Activated CD4-positive, alpha-beta memory T cell treated with anti-CD3 and anti-CD28 coated beads for 36 hours (primary cell): ENCODE results near the gene BAHD1. TPM values are rescaled to one million over a fixed set of nuclear protein-coding genes. Genes with fewer than 3 reads are reported as not detected.
A peak's percentile ranks its signal among the peaks of the same experiment; 100 is the strongest.
"Not testable (repeated sequence)": the region's sequence is repeated elsewhere in the genome, so short reads cannot be mapped to it uniquely, and the experiment has no call there.

Experiments used
- CTCF ChIA-PET: fragments of 350-600 bp; sonication (Branson Sonifier 250); formaldehyde crosslinking; loops from one replicate; lab custom pipeline; 2021; ENCODE audit warnings: antibody characterized with exemption, inconsistent platforms; lab: Charles Lee
- POLR2A ChIA-PET: fragments of 350-600 bp; sonication (Branson Sonifier 250); formaldehyde crosslinking; loops from one replicate; lab custom pipeline; 2021; ENCODE audit warnings: antibody characterized with exemption; lab: Charles Lee
- DNase-seq: peaks from one replicate; pipeline ENCODE4 v3.0.0-alpha.2; 2020
- H3K27ac Mint-ChIP-seq: one replicate; pipeline ENCODE4 v1.8.0; 2021; ENCODE audit warnings: mixed read lengths
- H3K27me3 Mint-ChIP-seq: one replicate; pipeline ENCODE4 v1.8.0; 2021; ENCODE audit warnings: mixed read lengths
- H3K36me3 Mint-ChIP-seq: one replicate; pipeline ENCODE4 v1.8.0; 2021; ENCODE audit warnings: mixed read lengths
- H3K4me1 Mint-ChIP-seq: one replicate; pipeline ENCODE4 v1.8.0; 2021; ENCODE audit warnings: low read depth, mixed read lengths
- H3K4me3 Mint-ChIP-seq: one replicate; pipeline ENCODE4 v1.8.0; 2021; ENCODE audit warnings: mild to moderate bottlenecking, mixed read lengths
- H3K9me3 Mint-ChIP-seq: one replicate; pipeline ENCODE4 v1.8.0; 2021; ENCODE audit warnings: mixed read lengths
- intact Hi-C: fragments of 100-400 bp; cut with micrococcal nuclease; formaldehyde crosslinking; loops from one replicate; pipeline ENCODE4 v1.15.1; 2023
- total RNA-seq, 2 experiments: library from RNA; stranded (reverse); gene quantifications; one replicate each; pipeline ENCODE4 v1.2.3, GENCODE V29; 2021

The BAHD1 gene
- total RNA-seq, 2 experiments from 2014 or later, result 18.8 to 19.5 TPM

DNA sequence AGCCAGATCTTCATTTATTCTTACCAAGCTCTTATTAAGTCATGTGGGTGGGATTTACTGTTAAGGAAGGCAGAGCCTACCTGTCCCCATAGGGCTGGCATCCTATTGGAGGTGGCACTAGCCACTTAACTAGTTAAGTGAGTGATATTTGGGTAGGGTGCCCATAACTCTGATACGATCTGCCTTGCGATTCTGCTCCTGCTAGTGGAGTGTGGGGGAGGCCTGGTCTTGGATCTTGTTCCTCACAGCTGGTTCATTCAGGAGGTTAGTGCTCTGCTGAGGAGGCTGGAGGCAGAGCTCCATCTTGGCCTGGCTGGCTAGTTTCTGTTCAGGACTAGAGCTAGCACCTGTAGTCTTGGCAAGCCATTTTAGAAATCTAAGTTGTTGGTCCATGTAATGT is 9.3 kb downstream of the BAHD1 start:
- ChIA-PET CTCF (interaction anchor here (1.3 to 1.6 kb wide), 2 partner anchors 9 to 27 kb away, joined by 3 to 7 read pairs; partner anchors contain the start of gene BAHD1), POLR2A (interaction anchor here (0.9 to 1.3 kb wide), 2 partner anchors 8 to 142 kb away, joined by 3 to 4 read pairs; partner anchors contain the start of gene PLCB2)
- no peak overlapping the region for H3K27ac Mint-ChIP-seq
- no peak overlapping the region for H3K4me3 Mint-ChIP-seq
- peaks cover 3% of the 10 kb centered on the region for H3K36me3 Mint-ChIP-seq
- peaks cover 70% of the 10 kb centered on the region for H3K4me1 Mint-ChIP-seq
- intact Hi-C loops, result no loop called here
- no peak for DNase-seq
- H3K27me3 Mint-ChIP-seq, result no peaks in the 10 kb centered on the region
- H3K9me3 Mint-ChIP-seq, result no peaks in the 10 kb centered on the region

DNA sequence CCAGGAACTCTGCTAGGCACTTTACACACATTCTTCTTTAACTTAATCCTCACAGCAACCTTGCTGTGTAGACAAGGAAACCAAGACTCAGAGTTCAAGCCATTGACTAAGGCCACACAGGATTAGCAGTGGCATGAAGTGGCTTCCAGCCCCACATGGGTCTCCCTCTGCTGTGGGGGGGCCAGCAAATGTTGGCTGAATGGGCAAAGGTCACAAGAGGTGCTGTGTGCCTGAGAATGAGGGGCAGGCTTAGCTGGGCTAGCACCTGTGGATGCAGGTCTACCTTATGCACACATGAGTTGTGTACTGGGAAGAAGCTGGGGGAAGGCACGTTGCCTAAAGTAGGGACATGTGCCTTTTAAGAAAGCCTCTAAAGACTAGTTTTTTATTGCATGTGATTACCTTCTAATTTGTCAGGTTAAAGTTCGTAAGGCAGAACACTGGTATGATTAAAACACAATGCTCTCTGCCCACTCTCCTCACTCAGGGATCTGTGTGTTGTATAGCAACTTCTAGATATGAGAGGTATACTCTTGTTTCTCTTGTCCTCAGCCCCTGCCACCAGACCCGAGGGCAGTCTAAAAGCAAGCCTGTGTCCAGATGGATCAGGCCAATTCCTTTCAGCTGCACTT is 10.9 kb downstream of the BAHD1 start:
- H3K27ac Mint-ChIP-seq, result peak overlapping the region; percentile 44
- no peaks in the 10 kb centered on the region for H3K27me3 Mint-ChIP-seq
- ChIA-PET CTCF (interaction anchor here (0.9 to 1.8 kb wide), 6 partner anchors 9 to 172 kb away, joined by 3 to 7 read pairs (median 4); partner anchors contain the start of gene BAHD1), POLR2A (no interaction called here)
- H3K4me3 Mint-ChIP-seq, result no peak overlapping the region
- intact Hi-C loops, result no loop called here
- H3K36me3 Mint-ChIP-seq, result peaks cover 3% of the 10 kb centered on the region
- H3K9me3 Mint-ChIP-seq, result no peaks in the 10 kb centered on the region
- peaks cover 74% of the 10 kb centered on the region for H3K4me1 Mint-ChIP-seq
- DNase-seq, result no peak

DNA sequence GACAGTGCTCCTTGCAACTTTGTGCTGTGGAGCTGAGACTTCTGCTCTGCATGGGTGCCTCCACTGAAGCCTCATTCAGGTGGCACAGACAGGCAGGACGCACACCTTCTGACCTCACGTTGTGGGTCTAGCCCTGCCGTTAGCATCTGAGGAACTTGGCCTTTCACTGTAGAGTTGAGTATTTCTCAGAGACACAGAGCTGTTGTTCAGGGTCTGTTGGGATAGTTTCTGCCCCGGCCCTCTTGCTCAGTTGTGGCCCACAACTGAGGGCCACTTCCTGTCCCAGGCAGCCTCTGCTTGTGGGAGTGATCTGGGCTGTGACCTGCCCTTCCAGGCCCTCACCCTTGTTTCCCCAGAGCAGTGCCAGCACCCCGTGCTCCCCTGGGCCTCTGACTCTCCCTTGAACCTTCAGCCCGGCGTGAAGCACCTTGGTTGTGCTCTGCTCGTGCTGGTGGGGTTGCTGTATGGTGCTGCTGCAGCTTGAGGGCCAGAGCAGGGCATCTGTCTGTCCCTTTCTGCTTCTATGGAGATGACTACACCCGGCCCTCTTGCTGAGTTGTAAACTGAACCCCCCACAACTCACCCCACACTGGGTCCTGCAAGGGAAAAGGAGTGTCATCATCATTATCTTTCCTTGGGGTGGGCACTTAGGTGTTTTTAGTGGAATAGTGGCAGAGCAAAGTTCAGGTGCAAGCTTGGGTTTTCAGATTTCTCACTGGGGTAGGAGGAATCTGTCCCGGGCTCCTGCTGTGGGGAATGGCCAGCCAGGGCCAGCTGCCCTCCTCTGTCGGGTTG is 11.7 kb downstream of the BAHD1 start:
- DNase-seq, result peak; percentile 35
- intact Hi-C loops, result no loop called here
- Mint-ChIP-seq H3K27me3 (no peaks in the 10 kb centered on the region), H3K9me3 (no peaks in the 10 kb centered on the region), H3K27ac (peak overlapping the region; percentile 44), H3K4me3 (no peak overlapping the region), H3K4me1 (peaks cover 77% of the 10 kb centered on the region), H3K36me3 (peaks cover 3% of the 10 kb centered on the region)
- CTCF ChIA-PET, result interaction anchor here (0.9 to 1.8 kb wide), 5 partner anchors 10 to 173 kb away, joined by 3 to 6 read pairs (median 5); partner anchors contain the start of gene BAHD1
- POLR2A ChIA-PET, result interaction anchor here (0.9 to 1.0 kb wide), 3 partner anchors 13 to 28 kb away, joined by 3 to 4 read pairs (median 3); no protein-coding TSS in a partner anchor

DNA sequence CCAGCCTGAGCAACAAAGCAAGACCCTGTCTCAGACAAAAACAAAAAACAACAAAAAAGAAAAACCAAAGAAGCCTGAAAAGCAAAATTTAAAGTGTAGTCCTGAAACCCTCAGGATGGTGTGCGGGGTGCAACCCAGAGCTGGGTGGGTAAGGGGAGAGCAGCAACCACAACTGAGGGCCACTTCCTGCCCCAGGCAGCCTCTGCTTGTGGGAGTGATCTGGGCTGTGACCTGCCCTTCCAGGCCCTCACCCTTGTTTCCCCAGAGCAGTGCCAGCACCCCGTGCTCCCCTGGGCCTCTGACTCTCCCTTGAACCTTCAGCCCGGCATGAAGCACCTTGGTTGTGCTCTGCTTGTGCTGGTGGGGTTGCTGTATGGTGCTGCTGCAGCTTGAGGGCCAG is 13.2 kb downstream of the BAHD1 start:
- peak; percentile 53 for DNase-seq
- H3K36me3 Mint-ChIP-seq, H3K27me3 Mint-ChIP-seq, H3K9me3 Mint-ChIP-seq, intact Hi-C loops: not testable (repeated sequence)
- ChIA-PET CTCF (interaction anchor here (1.2 to 1.8 kb wide), 3 partner anchors 14 to 53 kb away, joined by 4 to 11 read pairs (median 5); partner anchors contain the start of gene BAHD1), POLR2A (interaction anchor here (1.3 to 1.8 kb wide), 3 partner anchors 10 to 147 kb away, joined by 3 to 4 read pairs (median 4); partner anchors contain the start of gene PLCB2)
- peak overlapping the region; percentile 58 for H3K27ac Mint-ChIP-seq
- peaks cover 74% of the 10 kb centered on the region for H3K4me1 Mint-ChIP-seq
- peak overlapping the region; percentile 10 for H3K4me3 Mint-ChIP-seq

DNA sequence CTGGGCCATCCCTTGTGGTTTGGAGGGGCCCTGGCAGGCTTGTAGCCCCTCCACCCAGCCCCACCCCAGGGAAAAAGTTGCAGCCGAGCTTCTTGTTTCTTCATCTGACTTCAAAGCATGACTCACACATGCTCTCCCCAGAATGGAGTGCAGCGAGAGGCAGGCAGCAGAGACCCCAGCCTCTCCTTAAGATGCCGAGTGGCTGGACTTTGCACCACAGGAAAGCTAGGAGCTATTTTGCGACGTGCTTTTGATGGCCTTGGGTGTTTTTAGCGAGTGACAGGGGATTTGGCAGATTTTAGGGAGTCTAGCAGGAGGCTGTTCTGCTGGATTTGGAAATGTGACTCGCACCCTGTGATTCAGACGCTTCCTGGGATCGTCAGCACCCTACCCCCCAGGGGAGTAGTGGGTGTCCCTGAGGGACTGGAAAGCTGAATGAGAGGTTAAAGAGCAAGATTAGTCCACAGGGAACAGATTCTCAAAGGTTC is 14.2 kb downstream of the BAHD1 start:
- no peak overlapping the region for H3K4me3 Mint-ChIP-seq
- peaks cover 68% of the 10 kb centered on the region for H3K4me1 Mint-ChIP-seq
- no peaks in the 10 kb centered on the region for H3K27me3 Mint-ChIP-seq
- CTCF ChIA-PET, result interaction anchor here (1.7 to 2.2 kb wide), 4 partner anchors 14 to 118 kb away, joined by 4 to 11 read pairs (median 8); partner anchors contain the start of gene BAHD1
- intact Hi-C loops, result no loop called here
- no peaks in the 10 kb centered on the region for H3K9me3 Mint-ChIP-seq
- POLR2A ChIA-PET, result interaction anchor here (0.7 to 1.8 kb wide), 4 partner anchors 11 to 148 kb away, joined by 3 to 4 read pairs (median 4); partner anchors contain the start of gene PLCB2
- H3K36me3 Mint-ChIP-seq, result no peaks in the 10 kb centered on the region
- DNase-seq, result peak; percentile 31
- H3K27ac Mint-ChIP-seq, result peak overlapping the region; percentile 69

DNA sequence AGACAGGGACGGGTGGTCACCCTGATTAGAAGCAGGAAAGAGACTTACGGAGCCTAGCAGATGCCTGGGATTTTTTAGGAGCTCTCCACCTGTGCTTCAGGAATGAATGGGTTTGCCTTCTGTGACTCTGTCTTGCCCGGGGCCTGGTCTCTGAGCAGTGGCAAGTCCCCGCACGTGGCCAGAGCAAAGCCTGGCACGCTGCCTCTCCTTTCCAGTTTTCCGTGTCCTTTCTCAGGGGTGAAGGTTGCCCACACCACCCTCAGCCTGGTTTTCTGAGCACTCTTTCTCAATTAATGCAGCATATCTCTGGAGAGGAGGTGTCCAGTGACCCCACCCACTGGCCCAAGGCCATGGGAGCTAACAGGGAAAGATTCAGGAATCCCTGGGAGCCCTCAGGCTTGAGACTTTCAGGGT is 15.6 kb downstream of the BAHD1 start:
- H3K4me3 Mint-ChIP-seq, result no peak overlapping the region
- no peaks in the 10 kb centered on the region for H3K9me3 Mint-ChIP-seq
- H3K27ac Mint-ChIP-seq, result no peak overlapping the region
- no peaks in the 10 kb centered on the region for H3K27me3 Mint-ChIP-seq
- POLR2A ChIA-PET, result no interaction called here
- intact Hi-C loops, result no loop called here
- CTCF ChIA-PET, result interaction anchor here (2.2 kb wide), 1 partner anchor 119 kb away, joined by 6 read pairs; no protein-coding TSS in a partner anchor
- no peaks in the 10 kb centered on the region for H3K36me3 Mint-ChIP-seq
- no peak for DNase-seq
- H3K4me1 Mint-ChIP-seq, result peaks cover 57% of the 10 kb centered on the region

DNA sequence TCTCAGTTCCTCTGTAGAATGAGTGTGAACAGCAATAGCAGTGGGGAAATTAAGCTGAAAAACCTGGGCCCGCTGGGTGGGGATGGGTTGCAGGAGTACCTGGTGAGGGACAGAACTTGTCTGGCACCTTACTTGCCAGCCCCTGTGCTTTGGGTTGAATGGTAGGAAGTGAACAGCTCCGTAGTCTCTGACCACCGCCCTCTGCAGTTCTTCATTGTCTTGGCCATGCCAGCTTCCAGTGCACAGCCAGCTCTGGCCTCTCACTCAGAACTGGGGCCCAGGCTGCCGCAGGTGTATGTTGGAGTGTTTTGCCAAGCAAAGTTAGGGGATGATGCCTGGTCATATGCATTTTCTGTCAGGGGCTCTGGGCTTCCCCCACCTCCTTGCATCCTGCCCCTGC is 16.0 kb downstream of the BAHD1 start:
- ChIA-PET POLR2A (interaction anchor here (0.6 kb wide), 1 partner anchor 46 kb away, joined by 3 read pairs; no protein-coding TSS in a partner anchor), CTCF (interaction anchor here (2.2 kb wide), 1 partner anchor 119 kb away, joined by 6 read pairs; no protein-coding TSS in a partner anchor)
- Mint-ChIP-seq H3K27ac (no peak overlapping the region), H3K27me3 (no peaks in the 10 kb centered on the region), H3K4me3 (no peak overlapping the region), H3K4me1 (peaks cover 53% of the 10 kb centered on the region), H3K9me3 (no peaks in the 10 kb centered on the region), H3K36me3 (no peaks in the 10 kb centered on the region)
- intact Hi-C loops, result no loop called here
- DNase-seq, result no peak

DNA sequence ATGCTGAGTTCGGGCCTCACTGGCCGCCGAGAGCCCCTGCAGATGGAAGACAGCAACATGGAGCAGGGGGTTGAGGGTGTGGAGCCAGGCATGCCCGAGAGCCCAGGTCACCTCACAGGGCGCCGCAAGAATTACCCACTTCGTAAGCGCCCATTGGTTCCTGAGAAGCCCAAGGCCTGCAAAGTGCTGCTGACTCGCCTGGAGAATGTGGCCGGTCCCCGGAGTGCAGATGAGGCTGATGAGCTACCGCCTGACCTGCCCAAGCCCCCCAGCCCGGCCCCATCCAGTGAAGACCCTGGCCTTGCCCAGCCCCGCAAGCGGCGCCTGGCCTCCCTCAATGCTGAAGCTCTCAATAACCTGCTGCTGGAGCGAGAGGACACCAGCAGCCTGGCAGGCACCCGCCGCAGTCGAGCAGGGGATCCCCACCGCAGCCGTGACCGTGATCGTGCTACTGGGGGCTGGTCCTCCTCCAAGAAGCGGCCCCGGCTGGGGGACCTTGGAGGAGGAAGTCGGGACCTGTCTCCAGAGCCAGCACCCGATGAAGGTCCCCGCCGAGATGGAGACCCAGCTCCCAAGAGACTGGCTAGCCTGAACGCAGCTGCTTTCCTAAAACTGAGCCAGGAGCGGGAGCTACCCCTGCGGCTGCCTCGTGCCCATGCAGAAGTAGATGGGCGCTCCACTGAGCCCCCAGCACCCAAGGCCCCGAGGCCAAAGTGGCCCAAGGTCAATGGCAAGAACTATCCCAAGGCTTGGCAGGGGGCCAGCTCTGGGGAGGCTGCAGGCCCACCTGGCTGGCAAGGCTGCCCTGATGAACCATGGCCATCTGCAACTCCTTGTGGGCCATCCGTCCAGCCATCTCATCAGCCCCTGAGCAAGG is 18.0 kb downstream of the BAHD1 start:
- intact Hi-C loops, result no loop called here
- Mint-ChIP-seq H3K9me3 (no peaks in the 10 kb centered on the region), H3K4me3 (no peak overlapping the region), H3K27me3 (no peaks in the 10 kb centered on the region), H3K36me3 (peaks cover 2% of the 10 kb centered on the region), H3K4me1 (peaks cover 33% of the 10 kb centered on the region), H3K27ac (no peak overlapping the region)
- ChIA-PET CTCF (no interaction called here), POLR2A (no interaction called here)
- no peak for DNase-seq

DNA sequence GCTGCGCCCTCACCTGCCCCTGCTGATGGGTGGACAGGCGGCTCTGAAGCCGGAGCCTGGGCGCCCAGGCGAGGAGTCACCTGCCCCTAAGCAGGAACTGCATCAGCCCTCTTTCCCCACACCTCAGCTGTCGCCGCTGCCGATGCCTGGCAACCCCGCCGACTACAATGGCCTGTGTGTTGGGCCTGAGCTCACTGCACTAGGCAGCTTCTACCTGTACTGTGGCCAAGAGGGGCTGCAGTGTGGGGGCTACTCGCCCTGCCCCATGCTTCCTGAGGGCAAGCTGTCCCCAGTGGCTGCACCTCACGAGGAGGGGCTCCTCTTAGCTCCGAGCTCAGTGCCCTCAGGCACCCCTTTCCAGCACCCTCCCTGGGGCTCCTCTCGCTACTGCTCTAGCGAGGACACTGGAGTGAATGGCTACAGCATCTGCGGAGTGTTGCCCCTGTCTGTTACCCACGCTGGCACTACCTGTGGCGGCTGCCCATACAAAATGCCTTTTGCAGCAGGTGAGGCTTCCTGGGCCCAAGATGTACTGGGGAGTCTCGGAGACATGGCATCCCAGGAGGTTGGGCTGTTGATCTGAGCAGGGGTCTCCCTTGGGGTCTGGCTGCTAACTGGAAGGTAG is 18.8 kb downstream of the BAHD1 start:
- Mint-ChIP-seq H3K9me3 (no peaks in the 10 kb centered on the region), H3K27ac (no peak overlapping the region), H3K4me3 (no peak overlapping the region), H3K27me3 (no peaks in the 10 kb centered on the region), H3K4me1 (peaks cover 25% of the 10 kb centered on the region), H3K36me3 (peaks cover 2% of the 10 kb centered on the region)
- DNase-seq, result no peak
- ChIA-PET CTCF (no interaction called here), POLR2A (no interaction called here)
- intact Hi-C loops, result no loop called here

DNA sequence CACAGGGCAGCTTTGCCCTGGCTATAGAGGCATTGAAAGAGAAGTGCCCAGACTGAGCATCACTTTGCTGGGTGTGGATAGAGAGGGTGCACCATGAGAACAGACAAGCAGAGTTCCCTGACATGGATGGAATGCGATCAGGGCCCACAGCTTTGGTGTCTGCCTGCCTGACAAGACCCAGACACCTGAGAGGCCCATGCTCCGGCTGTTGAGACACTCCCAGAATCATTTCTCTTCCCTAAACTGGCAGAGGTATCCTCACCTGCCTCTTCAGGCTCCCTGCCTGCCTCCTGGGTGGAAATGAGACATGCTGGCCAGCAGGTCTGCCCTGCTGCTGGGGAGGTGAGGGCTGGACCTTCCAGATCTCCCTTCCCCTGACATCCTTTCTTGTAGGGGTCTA is 19.7 kb downstream of the BAHD1 start:
- ChIA-PET CTCF (no interaction called here), POLR2A (no interaction called here)
- Mint-ChIP-seq H3K27ac (no peak overlapping the region), H3K4me3 (no peak overlapping the region), H3K27me3 (no peaks in the 10 kb centered on the region), H3K4me1 (peaks cover 23% of the 10 kb centered on the region), H3K9me3 (no peaks in the 10 kb centered on the region), H3K36me3 (peaks cover 3% of the 10 kb centered on the region)
- intact Hi-C loops, result no loop called here
- no peak for DNase-seq

DNA sequence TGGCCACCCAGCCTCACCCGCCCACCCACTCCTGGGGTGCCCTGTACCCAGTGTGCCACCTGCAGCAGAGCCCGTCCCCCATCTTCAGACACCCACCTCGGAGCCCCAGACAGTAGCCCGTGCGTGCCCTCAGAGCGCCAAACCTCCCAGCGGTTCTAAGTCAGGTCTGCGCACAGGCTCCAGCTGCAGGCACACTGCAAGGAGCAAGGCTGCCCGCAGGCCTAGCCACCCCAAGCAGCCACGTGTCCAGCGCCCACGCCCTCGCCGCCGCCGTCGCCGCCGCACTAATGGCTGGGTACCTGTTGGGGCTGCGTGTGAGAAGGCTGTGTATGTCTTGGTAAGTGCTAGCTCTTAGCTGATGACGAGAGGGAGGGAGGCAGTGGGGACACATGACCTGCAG is 21.2 kb downstream of the BAHD1 start:
- Mint-ChIP-seq H3K36me3 (peaks cover 8% of the 10 kb centered on the region), H3K4me1 (peaks cover 17% of the 10 kb centered on the region), H3K27me3 (no peaks in the 10 kb centered on the region), H3K9me3 (no peaks in the 10 kb centered on the region), H3K4me3 (no peak overlapping the region), H3K27ac (no peak overlapping the region)
- ChIA-PET POLR2A (no interaction called here), CTCF (no interaction called here)
- intact Hi-C loops, result no loop called here
- DNase-seq, result no peak
